DMS153 (cell line): ENCODE data around the gene ANAPC16.

ENCODE experiments used
- DNase-seq: peaks from one replicate; lab custom pipeline; 2025; lab: John Stamatoyannopoulos, UW

Gene ANAPC16

GRCh38 chr10:72283131-72283530 is 67.3 kb downstream of the ANAPC16 start:
- DNase-seq: no peak
